WTC11 (cell line): Measurements from ENCODE around the gene KIF2A. TPM values are rescaled to one million over a fixed set of nuclear protein-coding genes. Genes with fewer than 3 reads are reported as not detected.
A peak's percentile ranks its signal among the peaks of the same experiment; 100 is the strongest.

ENCODE experiments used
- ATAC-seq: fragments of 200-7000 bp; cut with Tn5 transposase; 2 replicates; pipeline ENCODE4 v1.10.0; 2021; ENCODE audit warnings: mild to moderate bottlenecking, moderate library complexity
- CTCF ChIA-PET: fragments of 300-600 bp; sonication (Branson Sonifier 250); formaldehyde crosslinking; loops from one replicate; lab custom pipeline; 2021; ENCODE audit warnings: antibody characterized with exemption; lab: Charles Lee
- POLR2A ChIA-PET: fragments of 350-600 bp; sonication (Branson Sonifier 250); formaldehyde crosslinking; loops from one replicate; lab custom pipeline; 2021; ENCODE audit warnings: antibody characterized with exemption; lab: Charles Lee
- DNase-seq: peaks from one replicate; pipeline ENCODE4 v3.0.0; 2021; ENCODE audit warnings: low spot score
- H3K27ac Mint-ChIP-seq: 2 replicates; pipeline ENCODE4 v1.8.0; 2021; ENCODE audit warnings: mixed read lengths
- H3K27me3 Mint-ChIP-seq: 2 replicates; pipeline ENCODE4 v1.8.0; 2021; ENCODE audit warnings: low read depth, mild to moderate bottlenecking, moderate library complexity, mixed read lengths
- H3K36me3 Mint-ChIP-seq: 2 replicates; pipeline ENCODE4 v1.8.0; 2021; ENCODE audit warnings: mixed read lengths
- H3K4me1 Mint-ChIP-seq: 2 replicates; pipeline ENCODE4 v1.8.0; 2022; ENCODE audit warnings: mixed read lengths
- H3K4me3 Mint-ChIP-seq: 2 replicates; pipeline ENCODE4 v1.8.0; 2021; ENCODE audit warnings: mild to moderate bottlenecking, moderate library complexity, mixed read lengths
- H3K9me3 Mint-ChIP-seq: 2 replicates; pipeline ENCODE4 v1.8.0; 2021; ENCODE audit warnings: mixed read lengths
- E2F4 ChIP-seq: sonication (generic); formaldehyde crosslinking; IDR thresholded peaks from 2 replicates; pipeline ENCODE4 v1.8.1; 2022; ENCODE audit warnings: low read depth, mild to moderate bottlenecking, moderate library complexity, missing genetic modification reagents, borderline replicate concordance
- FOXK1 ChIP-seq: sonication (generic); formaldehyde crosslinking; IDR thresholded peaks from 2 replicates; pipeline ENCODE4 v1.8.0; 2022; ENCODE audit warnings: mild to moderate bottlenecking, moderate library complexity, missing genetic modification reagents
- GTF2I ChIP-seq: fragments of 250-450 bp; sonication (Bioruptor Pico); conservative IDR thresholded peaks from 2 replicates; pipeline ENCODE4 v1.4.0; 2021; ENCODE audit warnings: mild to moderate bottlenecking
- MXD4 ChIP-seq: fragments of 250-450 bp; sonication (Bioruptor Pico); IDR thresholded peaks from 2 replicates; pipeline ENCODE4 v1.8.0; 2021; ENCODE audit warnings: mild to moderate bottlenecking, moderate library complexity, borderline replicate concordance
- NFATC4 ChIP-seq: fragments of 250-450 bp; sonication (Bioruptor Pico); IDR thresholded peaks from 2 replicates; pipeline ENCODE4 v1.9.0; 2021; ENCODE audit warnings: mild to moderate bottlenecking
- NFE2L1 ChIP-seq: sonication (generic); formaldehyde crosslinking; IDR thresholded peaks from 2 replicates; pipeline ENCODE4 v1.8.1; 2023; ENCODE audit warnings: missing genetic modification reagents
- NR1H2 ChIP-seq: sonication (generic); formaldehyde crosslinking; IDR thresholded peaks from 2 replicates; pipeline ENCODE4 v1.9.0; 2021; ENCODE audit warnings: mild to moderate bottlenecking, moderate library complexity, missing genetic modification reagents
- NR2C2 ChIP-seq: sonication (generic); formaldehyde crosslinking; IDR thresholded peaks from 2 replicates; pipeline ENCODE4 v1.8.0; 2022; ENCODE audit warnings: mild to moderate bottlenecking, missing genetic modification reagents
- OVOL2 ChIP-seq: fragments of 250-450 bp; sonication (Bioruptor Pico); IDR thresholded peaks from 2 replicates; pipeline ENCODE4 v1.9.0; 2021; ENCODE audit warnings: mild to moderate bottlenecking, borderline replicate concordance
- RELA ChIP-seq: sonication (generic); formaldehyde crosslinking; IDR thresholded peaks from 2 replicates; pipeline ENCODE4 v1.8.1; 2022; ENCODE audit warnings: missing genetic modification reagents, mild to moderate bottlenecking, borderline replicate concordance
- TCF7 ChIP-seq: sonication (generic); formaldehyde crosslinking; IDR thresholded peaks from 2 replicates; pipeline ENCODE4 v1.8.0; 2022; ENCODE audit warnings: mild to moderate bottlenecking, low read depth, missing genetic modification reagents, moderate library complexity
- TEAD1 ChIP-seq: sonication (generic); formaldehyde crosslinking; IDR thresholded peaks from 2 replicates; pipeline ENCODE4 v1.8.0; 2022; ENCODE audit warnings: mild to moderate bottlenecking, missing genetic modification reagents
- TP53 ChIP-seq: sonication (generic); formaldehyde crosslinking; IDR thresholded peaks from 2 replicates; pipeline ENCODE4 v1.8.1; 2023; ENCODE audit warnings: mild to moderate bottlenecking, missing genetic modification reagents
- USF1 ChIP-seq: sonication (generic); formaldehyde crosslinking; IDR thresholded peaks from 2 replicates; pipeline ENCODE4 v1.8.0; 2022; ENCODE audit warnings: mild to moderate bottlenecking, missing genetic modification reagents
- ZBTB21 ChIP-seq: sonication (generic); formaldehyde crosslinking; IDR thresholded peaks from 2 replicates; pipeline ENCODE4 v1.8.1; 2023; ENCODE audit warnings: mild to moderate bottlenecking, missing genetic modification reagents, borderline replicate concordance
- ZNF416 ChIP-seq: fragments of 250-450 bp; sonication (Bioruptor Pico); IDR thresholded peaks from 2 replicates; pipeline ENCODE4 v1.9.0; 2021; ENCODE audit warnings: mild to moderate bottlenecking, inconsistent platforms
- ZNF532 ChIP-seq: fragments of 250-450 bp; sonication (Bioruptor Pico); IDR thresholded peaks from 2 replicates; pipeline ENCODE4 v1.9.0; 2021; ENCODE audit warnings: mild to moderate bottlenecking, borderline replicate concordance
- total RNA-seq: library from RNA; stranded (reverse); gene quantifications from 3 replicates; pipeline ENCODE4 v1.2.3, GENCODE V29; 2021
- TF ChIP-seq, protein P1 (sequence below): fragments of 250-450 bp; sonication (Bioruptor Pico); IDR thresholded peaks from 2 replicates; pipeline ENCODE4 v1.8.0; 2021; ENCODE audit warnings: mild to moderate bottlenecking
- TF ChIP-seq, protein P2 (sequence below): sonication (generic); formaldehyde crosslinking; IDR thresholded peaks from 2 replicates; pipeline ENCODE4 v1.8.1; 2023; ENCODE audit warnings: mild to moderate bottlenecking, moderate library complexity, missing genetic modification reagents

The KIF2A gene
- total RNA-seq, 1 experiment from 2014 or later: 77.8 TPM

DNA sequence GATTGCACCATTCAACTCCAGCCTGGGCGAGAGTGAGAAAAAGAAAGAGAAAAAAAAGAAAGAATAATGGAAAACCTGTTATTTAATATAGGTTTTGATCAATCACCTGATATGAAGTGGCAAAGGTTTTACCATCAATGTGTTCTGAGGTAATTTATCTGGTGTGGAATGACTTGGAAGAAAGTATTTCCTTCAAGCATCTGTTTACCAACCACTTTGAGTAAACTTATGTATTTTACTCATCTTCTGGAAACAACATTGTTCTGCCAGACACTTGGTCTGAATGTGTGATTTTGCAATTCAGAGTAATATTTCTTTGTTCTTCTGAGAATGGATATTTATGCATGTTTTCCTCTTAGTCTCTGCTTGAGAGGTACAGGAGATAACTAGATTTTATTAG lies 24.3 kb downstream of the KIF2A start (continued):
- TF ChIP-seq ZNF532: no peak
- TF ChIP-seq FOXK1: no peak
- TF ChIP-seq NFATC4 (CRISPR knock-in tag): no peak
- TF ChIP-seq, all 79 proteins: peak for 0

DNA sequence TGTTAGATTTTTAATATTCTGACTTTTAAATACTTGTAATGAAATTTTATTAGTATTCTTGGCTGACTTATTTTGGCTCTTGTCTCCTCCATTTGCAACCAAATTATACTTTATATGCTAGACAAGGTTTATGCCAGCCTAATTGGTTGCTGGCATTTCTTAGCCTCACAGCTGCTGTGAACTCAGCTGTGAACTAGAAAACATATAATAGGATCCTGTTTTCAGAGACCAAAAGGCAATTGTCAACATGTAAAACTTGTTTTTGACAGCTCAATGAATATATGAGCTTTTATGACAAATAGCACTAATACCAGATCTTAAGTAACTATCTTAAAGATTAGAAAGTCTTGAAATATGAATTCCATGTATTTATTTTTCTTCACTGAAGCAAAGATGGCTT lies 25.9 kb downstream of the KIF2A start:
- ATAC-seq (no peak), DNase-seq (no peak)
- H3K4me1 Mint-ChIP-seq: peaks cover 26% of the 10 kb centered on the region
- no peak overlapping the region for H3K4me3 Mint-ChIP-seq
- H3K27me3 Mint-ChIP-seq: no peaks in the 10 kb centered on the region
- TF ChIP-seq NR2C2 (CRISPR knock-in tag): no peak
- no peak for TF ChIP-seq NR1H2 (CRISPR knock-in tag)
- TF ChIP-seq ZBTB21 (CRISPR knock-in tag): no peak
- no peak for TF ChIP-seq GTF2I (CRISPR knock-in tag)
- H3K27ac Mint-ChIP-seq: no peak overlapping the region
- no peaks in the 10 kb centered on the region for H3K9me3 Mint-ChIP-seq
- CTCF ChIA-PET: no interaction called here
- POLR2A ChIA-PET: no interaction called here
- H3K36me3 Mint-ChIP-seq: peaks cover 5% of the 10 kb centered on the region; the same call in 1 of the 2 replicates

DNA sequence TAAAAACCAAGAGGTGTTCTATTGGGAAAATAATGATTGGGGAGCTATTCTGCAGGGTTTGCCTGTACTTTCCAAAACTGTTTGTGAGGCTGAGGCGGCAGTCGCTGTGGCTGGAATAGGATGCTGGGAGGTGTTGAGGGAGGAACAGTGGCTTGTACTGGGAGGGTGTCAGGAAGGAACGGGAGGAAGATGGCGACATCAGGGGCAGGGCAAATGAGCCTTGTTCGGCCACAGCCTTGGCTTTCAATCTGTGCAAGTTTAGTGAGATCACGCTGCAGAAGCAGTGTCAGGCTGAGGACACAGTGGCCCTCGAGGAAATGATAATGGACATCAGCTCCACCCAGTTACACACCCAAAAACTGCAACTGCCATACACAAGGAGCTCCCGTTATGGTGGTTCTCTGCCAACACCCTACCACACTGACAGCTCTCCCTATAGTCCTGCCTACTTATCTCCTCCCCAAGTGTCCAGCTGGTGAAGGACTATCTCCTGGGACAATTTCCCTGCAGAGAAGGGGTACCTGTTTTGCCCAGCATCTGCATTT lies 27.3 kb downstream of the KIF2A start:
- no peaks in the 10 kb centered on the region for H3K27me3 Mint-ChIP-seq
- TF ChIP-seq USF1 (CRISPR knock-in tag) (no peak), E2F4 (CRISPR knock-in tag) (no peak), TCF7 (no peak), TEAD1 (CRISPR knock-in tag) (no peak), MXD4 (CRISPR knock-in tag) (no peak), TP53 (no peak), OVOL2 (no peak), NFE2L1 (no peak), ZNF532 (no peak), ZNF416 (CRISPR knock-in tag) (no peak), FOXK1 (no peak), RELA (CRISPR knock-in tag) (no peak)
- TF ChIP-seq, protein P1, sequence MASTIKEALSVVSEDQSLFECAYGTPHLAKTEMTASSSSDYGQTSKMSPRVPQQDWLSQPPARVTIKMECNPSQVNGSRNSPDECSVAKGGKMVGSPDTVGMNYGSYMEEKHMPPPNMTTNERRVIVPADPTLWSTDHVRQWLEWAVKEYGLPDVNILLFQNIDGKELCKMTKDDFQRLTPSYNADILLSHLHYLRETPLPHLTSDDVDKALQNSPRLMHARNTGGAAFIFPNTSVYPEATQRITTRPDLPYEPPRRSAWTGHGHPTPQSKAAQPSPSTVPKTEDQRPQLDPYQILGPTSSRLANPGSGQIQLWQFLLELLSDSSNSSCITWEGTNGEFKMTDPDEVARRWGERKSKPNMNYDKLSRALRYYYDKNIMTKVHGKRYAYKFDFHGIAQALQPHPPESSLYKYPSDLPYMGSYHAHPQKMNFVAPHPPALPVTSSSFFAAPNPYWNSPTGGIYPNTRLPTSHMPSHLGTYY: no peak
- TF ChIP-seq, protein P2, sequence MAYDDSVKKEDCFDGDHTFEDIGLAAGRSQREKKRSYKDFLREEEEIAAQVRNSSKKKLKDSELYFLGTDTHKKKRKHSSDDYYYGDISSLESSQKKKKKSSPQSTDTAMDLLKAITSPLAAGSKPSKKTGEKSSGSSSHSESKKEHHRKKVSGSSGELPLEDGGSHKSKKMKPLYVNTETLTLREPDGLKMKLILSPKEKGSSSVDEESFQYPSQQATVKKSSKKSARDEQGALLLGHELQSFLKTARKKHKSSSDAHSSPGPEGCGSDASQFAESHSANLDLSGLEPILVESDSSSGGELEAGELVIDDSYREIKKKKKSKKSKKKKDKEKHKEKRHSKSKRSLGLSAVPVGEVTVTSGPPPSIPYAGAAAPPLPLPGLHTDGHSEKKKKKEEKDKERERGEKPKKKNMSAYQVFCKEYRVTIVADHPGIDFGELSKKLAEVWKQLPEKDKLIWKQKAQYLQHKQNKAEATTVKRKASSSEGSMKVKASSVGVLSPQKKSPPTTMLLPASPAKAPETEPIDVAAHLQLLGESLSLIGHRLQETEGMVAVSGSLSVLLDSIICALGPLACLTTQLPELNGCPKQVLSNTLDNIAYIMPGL (CRISPR knock-in tag): no peak
- ATAC-seq (no peak), DNase-seq (no peak)
- H3K36me3 Mint-ChIP-seq: peaks cover 5% of the 10 kb centered on the region; the same call in 1 of the 2 replicates
- ChIA-PET CTCF (no interaction called here), POLR2A (no interaction called here)
- H3K4me3 Mint-ChIP-seq: no peak overlapping the region
- peaks cover 14% of the 10 kb centered on the region for H3K4me1 Mint-ChIP-seq
- H3K9me3 Mint-ChIP-seq: no peaks in the 10 kb centered on the region
- peak overlapping the region; percentile 23; the same call in 1 of the 2 replicates for H3K27ac Mint-ChIP-seq
